ENCODE measurements around the gene SPTB. TPM values are rescaled to one million over a fixed set of nuclear protein-coding genes. Genes with fewer than 3 reads are reported as not detected.

SPTB gene
- total RNA-seq, 1 donor from 2014 or later, result 0.08 TPM

DNA sequence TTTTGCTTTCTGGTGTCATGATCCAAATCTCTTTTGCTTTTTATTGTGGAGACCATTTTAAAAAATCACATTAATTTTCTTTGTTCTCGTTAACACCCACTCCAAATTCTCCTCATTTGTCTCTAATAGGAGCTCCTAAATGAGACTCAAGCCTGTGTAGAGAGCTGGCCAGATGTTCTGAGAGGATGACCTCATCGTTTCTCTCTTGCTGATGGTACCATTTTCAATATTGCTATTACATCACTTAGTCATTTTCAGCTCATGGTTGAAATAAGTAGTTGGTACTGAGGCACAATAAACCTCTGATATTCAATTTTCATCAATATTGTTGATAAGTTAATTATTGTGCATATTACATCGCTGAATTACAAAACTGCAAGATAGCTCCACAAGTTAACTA lies 31.5 kb downstream of the SPTB start:
- no peak for ATAC-seq

GRCh38 chr14:64846319-64846718 lies 33.4 kb downstream of the SPTB start:
- no peak for ATAC-seq

DNA sequence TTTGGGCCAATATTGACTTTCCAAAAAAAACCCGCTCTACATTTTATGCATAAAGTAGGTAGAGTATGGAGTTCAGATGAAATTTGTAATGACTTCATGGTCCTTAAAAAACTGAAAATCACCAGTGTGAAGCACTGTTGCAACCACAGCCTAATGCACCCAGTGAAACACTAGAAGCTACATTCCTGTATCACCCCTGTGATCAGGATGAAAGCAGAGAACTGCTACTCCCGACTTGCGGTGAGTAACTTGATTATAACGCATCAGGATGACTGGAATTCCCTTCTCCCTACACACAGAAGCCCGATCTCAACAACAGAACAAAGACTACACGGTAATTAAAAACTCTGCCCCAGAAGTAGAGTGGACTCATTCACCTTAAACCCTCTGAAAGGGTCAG lies 33.8 kb downstream of the SPTB start:
- ATAC-seq, result no peak

GRCh38 chr14:64844969-64845536 lies 34.7 kb downstream of the SPTB start:
- no peak for ATAC-seq

DNA sequence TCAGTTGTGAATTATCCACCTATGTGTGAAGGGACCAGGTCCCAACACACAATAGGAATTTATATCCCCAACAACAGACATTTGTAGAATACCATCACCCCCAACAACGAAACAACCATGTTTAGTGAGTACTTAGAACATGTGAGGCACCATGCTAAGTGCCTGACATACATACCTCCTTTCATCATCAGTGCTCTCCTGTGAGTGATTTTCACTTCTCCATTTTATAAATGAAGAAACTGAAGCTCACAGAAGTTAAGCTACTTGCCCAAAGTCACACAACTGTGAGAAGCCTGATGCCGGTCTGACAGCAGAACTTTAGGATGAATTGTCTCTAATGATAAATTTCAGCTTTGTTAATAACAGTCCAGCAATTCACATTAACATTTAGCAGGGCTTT lies 35.4 kb downstream of the SPTB start:
- no peak for ATAC-seq

GRCh38 chr14:64843548-64843947 lies 36.2 kb downstream of the SPTB start:
- ATAC-seq, result no peak

GRCh38 chr14:64841772-64842750 lies 37.6 kb downstream of the SPTB start:
- no peak for ATAC-seq

DNA sequence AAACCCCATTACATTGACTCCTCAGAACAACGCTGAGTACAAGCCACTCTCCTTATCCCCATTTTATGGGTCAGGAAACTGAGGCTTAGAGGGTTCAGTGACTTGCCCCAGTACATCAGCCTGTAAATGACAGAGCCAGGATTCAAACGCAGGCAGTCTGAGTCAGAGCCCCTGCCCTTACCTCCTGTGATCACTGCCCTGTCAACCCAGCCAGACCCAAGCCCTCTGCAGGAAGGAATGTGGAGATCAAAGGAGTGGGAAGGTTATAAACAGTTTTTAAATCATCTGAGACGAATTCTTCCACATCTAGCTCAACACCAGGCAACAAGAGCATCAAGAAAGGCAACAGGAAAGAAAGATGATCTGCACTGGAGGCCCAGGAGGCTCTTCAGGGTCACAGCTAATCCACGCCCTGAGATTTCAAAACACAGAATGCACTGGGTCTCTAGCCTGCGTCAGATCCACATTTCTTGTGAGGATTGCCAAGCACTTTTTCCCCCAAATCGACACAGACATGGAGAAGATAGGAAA lies 38.5 kb downstream of the SPTB start:
- peak; percentile 71 for ATAC-seq

DNA sequence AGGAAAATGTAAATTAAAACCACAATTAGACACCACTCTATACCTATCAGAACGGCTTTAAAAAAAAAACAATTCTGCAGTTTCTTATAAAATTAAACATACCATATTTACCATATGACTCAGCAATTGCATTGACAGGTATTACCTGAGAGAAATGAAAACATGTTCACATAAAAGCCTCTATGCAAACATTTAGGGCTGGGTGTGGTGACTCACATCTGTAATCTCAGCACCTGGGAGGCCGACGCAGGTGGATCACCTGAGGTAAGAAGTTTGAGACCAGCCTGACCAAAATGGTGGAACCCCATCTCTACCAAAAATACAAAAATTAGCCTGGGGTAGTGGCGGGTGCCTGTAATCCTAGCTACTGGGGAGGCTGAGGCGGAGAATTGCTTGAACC lies 41.1 kb downstream of the SPTB start:
- ATAC-seq, result peak; percentile 81

GRCh38 chr14:64835431-64835830 lies 44.3 kb downstream of the SPTB start:
- no peak for ATAC-seq

DNA sequence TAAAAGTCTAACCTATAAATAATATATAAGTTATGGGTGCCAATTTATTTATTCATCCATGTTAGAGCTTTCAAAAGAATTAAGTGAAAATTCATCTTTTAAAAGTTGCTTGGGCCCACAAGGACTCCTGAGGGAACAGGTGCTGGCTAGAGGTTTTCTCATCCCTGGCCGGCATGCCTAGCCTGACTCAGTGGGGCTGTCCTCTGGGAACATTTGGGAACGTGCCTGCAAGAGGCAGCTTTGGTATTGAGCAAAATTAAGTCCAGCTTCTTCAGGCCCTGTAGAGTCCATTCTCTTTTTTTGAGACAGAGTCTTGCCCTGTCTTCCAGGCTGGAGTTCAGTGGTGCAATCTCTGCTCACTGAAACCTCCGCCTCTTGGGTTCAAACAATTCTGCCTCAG lies 44.7 kb downstream of the SPTB start:
- no peak for ATAC-seq

DNA sequence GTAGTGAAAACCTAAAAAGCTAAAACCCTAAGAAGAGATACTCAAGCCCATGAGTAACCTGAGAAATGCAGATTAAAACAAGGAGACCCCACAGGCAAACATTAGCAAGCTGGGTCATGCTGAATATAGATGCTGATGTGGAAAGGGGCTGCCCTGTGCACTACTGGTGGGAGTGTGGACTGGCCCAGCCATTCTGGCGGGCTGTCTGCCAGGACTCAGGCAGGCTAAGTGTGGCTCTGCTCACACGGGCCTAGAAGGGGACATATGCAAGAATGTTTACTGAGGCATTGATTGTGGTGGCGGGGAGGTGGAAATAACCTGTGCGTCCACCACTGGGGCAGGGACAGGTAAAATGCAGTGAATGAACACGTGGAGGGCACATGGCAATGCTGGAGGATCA lies 48.3 kb downstream of the SPTB start:
- no peak for ATAC-seq

DNA sequence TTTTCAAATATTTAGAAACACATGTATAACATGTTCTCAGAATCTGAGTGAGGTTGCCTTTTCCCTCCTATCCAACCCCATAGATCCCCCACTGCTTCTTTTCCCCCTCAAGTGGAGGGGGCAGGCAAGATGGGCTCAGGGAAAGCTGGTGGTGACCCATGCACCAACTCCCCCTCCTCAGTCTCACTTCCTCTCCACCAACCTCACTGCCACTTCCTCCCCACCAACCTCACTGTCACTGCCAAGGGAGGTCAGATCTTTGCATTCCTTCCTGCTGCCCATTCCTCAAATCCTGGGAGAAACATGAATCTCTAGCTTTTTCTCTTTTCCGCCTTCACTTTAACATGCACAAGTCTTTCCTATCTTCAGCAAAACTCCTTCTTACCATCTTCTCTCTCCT lies 48.7 kb downstream of the SPTB start:
- no peak for ATAC-seq

- ATAC-seq, result no peak
Measured at GRCh38 chr14:64828071-64828470, 51.6 kb downstream of the SPTB start.

DNA sequence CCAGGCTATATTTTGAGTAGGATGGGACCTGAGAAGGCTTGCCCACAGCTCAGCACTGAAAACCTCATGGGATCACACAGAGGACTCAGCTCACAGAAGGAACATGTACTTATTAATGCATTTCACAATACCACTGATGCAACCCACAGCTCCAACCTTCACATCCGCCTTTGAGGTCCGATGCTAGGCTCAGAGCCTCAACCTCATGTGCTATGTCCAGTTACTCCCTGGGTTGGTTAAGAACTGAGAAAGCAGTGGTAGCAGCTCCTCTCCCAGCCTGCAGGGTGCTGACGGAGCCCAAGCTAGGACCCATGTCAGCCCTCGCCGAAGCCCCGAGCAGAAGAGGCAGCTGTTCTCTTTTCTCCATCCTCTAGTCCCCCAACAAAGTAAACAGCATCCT lies 52.9 kb downstream of the SPTB start:
- ATAC-seq, result no peak

GRCh38 chr14:64826333-64826732 lies 53.4 kb downstream of the SPTB start:
- no peak for ATAC-seq

DNA sequence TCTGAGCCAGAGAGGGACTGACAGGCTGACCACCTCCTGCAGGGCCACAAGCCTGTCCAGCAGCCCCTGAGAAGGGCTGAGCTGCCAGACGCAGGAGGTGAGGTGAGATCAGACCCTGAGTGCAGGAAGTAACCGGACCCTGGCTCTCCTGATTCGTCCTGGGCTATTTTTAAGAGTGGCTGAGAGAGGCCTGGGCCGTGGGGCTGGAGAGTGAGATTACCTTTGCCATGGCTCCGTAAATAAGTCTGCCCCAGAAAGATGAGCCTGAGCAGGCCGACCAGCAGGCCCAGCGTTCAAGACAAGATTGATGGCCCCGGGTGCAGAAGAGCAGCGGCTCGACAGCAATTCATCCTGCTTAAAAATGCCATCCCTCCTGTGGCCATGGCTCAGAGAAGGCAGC lies 54.2 kb downstream of the SPTB start:
- no peak for ATAC-seq

DNA sequence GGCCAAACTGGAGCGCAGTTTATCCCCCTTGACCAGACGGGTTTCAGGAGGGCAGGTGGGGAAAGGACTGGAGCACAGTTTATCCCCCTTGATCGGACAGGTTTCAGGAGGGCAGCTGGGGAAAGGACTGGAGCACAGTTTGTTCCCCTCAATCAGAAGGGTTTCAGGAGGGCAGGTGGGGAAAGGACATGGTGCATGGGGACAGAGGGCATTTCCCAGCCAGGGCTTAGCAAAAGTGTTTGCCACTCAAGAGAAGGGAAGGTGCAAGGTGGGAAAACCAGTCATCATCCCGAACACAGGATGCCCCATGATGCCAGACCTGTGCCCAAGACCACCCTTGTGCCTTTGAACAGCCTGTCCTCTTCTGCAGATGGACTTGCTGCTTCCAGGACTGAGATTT lies 54.7 kb downstream of the SPTB start:
- no peak for ATAC-seq

- ATAC-seq, result no peak
Measured at GRCh38 chr14:64824471-64824870, 55.2 kb downstream of the SPTB start.

GRCh38 chr14:64823305-64823861 lies 56.3 kb downstream of the SPTB start:
- peak; percentile 85 for ATAC-seq

DNA sequence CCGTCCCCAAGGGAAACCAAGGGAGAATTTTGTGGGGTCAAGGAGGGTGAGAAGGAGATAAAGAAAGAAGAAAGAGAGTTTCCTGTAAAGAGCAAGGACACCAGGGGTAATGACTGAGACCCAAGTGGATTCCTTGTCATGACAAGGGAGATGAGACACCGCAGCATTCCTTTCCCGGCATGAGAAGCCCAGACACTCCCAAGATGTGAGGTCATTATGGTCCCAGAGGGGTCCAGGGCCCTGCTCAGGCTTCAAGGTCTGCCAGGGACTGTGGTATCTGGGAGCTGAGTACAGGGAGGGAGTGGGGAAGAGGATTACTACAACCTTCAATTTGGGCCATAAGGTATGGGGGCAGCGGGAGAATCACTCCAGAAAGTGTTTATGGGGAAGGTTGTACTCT lies 58.1 kb downstream of the SPTB start:
- ATAC-seq, result no peak

DNA sequence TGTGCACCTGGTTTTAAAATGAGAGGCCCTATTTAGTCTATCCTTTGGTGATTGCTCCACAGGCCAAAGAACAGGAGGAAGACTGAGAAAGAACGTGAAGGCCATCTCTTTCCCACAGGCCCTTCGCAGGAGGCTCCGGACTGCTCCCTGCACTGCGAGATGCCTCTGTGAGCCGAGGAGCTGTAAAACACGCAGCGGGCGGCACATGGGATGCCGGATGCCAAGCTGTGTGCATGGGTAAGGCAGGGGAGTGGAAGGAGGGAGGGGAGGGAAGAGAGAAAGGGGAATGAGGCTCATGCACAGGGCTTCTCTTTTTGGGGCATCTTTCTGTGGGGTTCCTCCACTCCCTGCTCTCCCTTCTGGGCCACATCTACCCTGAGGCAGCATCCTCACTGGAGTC lies 61.6 kb downstream of the SPTB start:
- ATAC-seq, result no peak

DNA sequence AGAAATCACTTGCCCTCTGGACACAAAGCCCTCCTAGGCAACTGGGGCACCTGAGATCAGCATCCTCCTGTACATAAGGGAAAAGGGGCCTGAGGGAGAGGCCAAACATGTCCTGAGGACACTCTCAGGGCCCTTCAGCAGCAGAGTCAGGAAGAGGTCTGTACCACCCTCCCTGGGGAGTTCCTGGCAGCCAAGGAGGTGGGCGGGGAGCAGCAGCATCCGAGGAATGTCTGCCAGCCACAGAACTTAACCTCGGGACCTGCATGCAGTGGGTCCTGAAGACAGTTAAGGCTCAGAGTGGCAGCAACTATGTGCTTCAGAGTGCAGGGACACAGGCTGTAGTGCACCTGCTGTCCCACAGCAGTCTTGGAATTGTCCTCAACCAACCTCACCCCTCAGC lies 62.1 kb downstream of the SPTB start:
- no peak for ATAC-seq

Measured in esophagus mucosa (tissue), 1 donor.